ENCODE measurements around the gene PMS1. TPM values are rescaled to one million over a fixed set of nuclear protein-coding genes. Genes with fewer than 3 reads are reported as not detected.

PMS1 gene
- total and polyA plus RNA-seq, 12 donors: 4.1 to 17.3 (median 11.5) TPM

DNA sequence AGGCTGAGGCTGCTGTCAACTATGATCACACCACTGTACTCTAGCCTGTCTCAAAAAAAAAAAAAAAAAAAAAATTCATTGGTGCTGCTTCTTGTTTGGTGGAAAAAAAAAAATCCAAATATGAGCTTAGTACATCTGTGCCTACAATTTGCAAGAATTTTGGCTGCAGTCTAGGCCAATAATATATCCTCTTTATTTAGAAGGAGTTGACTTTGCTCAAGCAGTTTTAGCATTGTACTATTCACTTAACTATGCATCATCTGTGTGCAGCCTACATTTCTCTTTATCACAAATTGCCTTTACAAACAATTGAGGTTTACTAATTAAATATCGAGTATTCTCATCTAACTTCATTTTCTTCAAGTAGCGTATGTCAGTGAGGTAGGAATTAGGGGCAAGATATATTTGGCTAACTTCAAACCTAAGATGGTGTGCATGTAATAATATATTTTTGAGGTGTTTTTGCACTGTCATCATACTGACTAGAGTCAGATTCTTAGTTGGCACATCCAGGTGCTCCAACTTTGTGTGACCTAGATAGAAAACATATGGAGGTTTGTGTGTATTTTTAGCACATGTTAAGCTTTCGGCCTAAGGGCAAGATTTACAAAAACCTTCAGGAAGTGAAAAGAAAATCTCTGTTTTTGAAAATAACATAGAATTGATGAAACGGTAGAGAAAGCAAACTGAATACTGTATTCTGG, 51.8 kb downstream of the PMS1 start:
- Histone ChIP-seq H3K4me3 (no peak overlapping the region), H3K27ac (no peak overlapping the region), H3K27me3 (no peaks in the 10 kb centered on the region), H3K9me3 (no peaks in the 10 kb centered on the region), H3K4me1 (peaks cover 0 to 12% (median 0%) of the 10 kb centered on the region in 9 donors), H3K36me3 (peaks cover 0 to 10% (median 0%) of the 10 kb centered on the region in 9 donors)
- TF ChIP-seq, protein P1, sequence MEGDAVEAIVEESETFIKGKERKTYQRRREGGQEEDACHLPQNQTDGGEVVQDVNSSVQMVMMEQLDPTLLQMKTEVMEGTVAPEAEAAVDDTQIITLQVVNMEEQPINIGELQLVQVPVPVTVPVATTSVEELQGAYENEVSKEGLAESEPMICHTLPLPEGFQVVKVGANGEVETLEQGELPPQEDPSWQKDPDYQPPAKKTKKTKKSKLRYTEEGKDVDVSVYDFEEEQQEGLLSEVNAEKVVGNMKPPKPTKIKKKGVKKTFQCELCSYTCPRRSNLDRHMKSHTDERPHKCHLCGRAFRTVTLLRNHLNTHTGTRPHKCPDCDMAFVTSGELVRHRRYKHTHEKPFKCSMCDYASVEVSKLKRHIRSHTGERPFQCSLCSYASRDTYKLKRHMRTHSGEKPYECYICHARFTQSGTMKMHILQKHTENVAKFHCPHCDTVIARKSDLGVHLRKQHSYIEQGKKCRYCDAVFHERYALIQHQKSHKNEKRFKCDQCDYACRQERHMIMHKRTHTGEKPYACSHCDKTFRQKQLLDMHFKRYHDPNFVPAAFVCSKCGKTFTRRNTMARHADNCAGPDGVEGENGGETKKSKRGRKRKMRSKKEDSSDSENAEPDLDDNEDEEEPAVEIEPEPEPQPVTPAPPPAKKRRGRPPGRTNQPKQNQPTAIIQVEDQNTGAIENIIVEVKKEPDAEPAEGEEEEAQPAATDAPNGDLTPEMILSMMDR (IDR thresholded peaks at IDR 0.05): no peak
- DNase-seq (no peak), ATAC-seq (no peak)
- intact Hi-C loops (cut with DNase I): no loop called here
- 82% methylated on average over 4 of the region's 4 CpGs for WGBS, 2 donors

DNA sequence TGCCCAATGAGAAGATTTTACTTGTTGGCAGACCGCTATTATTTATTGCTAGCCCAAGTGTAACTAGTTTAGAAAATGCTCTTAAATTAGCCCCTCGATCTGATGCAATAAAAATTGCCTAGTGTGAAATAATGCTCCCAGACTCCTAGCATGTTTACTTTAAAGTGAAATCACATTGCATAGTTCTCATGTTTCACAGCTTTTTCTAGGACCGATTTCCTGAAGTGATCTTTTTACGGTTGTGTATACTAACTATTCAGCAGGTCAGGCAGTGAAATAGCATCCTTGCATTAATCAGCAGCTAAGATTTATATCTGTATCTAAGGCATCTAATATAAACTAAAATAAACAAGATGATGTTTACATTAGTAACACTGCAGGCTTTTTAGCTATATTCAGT, 52.4 kb downstream of the PMS1 start:
- Histone ChIP-seq H3K4me3 (no peak overlapping the region), H3K27ac (no peak overlapping the region), H3K4me1 (peaks cover 0 to 12% (median 0%) of the 10 kb centered on the region in 9 donors), H3K36me3 (peaks cover 0 to 10% (median 0%) of the 10 kb centered on the region in 9 donors), H3K9me3 (no peaks in the 10 kb centered on the region), H3K27me3 (no peaks in the 10 kb centered on the region)
- no peak for ATAC-seq
- no peak for DNase-seq
- TF ChIP-seq, protein P1 (IDR thresholded peaks at IDR 0.05): no peak
- 78 to 81% methylated on average over 4 of the region's 4 CpGs for WGBS, 2 donors
- intact Hi-C loops (cut with DNase I): no loop called here

DNA sequence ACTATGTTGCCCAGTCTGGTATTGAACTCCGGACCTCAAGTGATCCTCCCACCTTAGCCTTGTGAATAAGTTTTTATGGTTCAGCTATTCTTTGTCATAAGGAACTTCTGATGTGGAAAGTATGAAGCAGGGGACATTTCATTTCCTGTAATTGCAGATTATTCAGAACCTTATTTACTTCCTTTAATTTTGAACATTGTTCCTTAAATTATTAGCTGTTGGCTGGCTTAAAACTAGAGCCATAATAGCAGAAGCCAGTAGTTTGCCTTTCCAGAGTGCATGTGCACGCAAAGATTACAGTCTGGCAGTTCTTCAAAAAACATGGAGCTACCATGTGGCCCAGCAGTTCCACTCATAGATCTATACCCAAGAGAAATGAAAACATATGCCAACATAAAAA, 53.1 kb downstream of the PMS1 start:
- H3K9me3 ChIP-seq: no peaks in the 10 kb centered on the region
- TF ChIP-seq, protein P1 (IDR thresholded peaks at IDR 0.05): no peak
- intact Hi-C loops (cut with DNase I): no loop called here
- no peak for DNase-seq
- no peak overlapping the region for H3K4me3 ChIP-seq
- 81 to 88% methylated on average over 2 of the region's 2 CpGs for WGBS, 2 donors
- peaks cover 0 to 10% (median 0%) of the 10 kb centered on the region in 9 donors for H3K36me3 ChIP-seq
- H3K4me1 ChIP-seq: peaks cover 0 to 12% (median 0%) of the 10 kb centered on the region in 9 donors
- no peaks in the 10 kb centered on the region for H3K27me3 ChIP-seq
- ATAC-seq: peak in 1 of 8 donors; percentile 14
- no peak overlapping the region for H3K27ac ChIP-seq

DNA sequence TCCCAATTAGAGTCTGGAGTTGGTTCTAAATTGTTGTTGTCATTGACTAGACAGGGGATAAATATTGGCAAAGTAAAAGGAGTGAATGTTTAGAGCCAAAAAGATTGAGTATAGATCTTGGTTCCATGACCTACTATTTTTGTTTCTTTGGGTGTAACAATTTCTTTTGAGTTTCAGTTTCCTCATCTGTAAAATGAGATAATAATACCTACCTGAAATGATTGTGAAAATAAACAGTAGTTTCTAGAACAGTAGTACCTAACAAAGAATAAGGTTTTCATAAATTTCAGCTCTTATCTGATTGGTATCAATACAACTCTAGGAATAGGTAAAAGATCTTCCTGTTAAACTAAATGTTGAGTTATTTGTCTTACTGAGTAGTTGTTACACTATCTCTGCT, 56.8 kb downstream of the PMS1 start:
- DNase-seq (no peak), ATAC-seq (no peak)
- H3K27me3 ChIP-seq: no peaks in the 10 kb centered on the region
- no peak overlapping the region for H3K27ac ChIP-seq
- no peaks in the 10 kb centered on the region for H3K9me3 ChIP-seq
- no peak overlapping the region for H3K4me3 ChIP-seq
- peaks cover 0 to 10% (median 0%) of the 10 kb centered on the region in 9 donors for H3K4me1 ChIP-seq
- TF ChIP-seq, protein P1 (IDR thresholded peaks at IDR 0.05): no peak
- intact Hi-C loops (cut with DNase I): no loop called here
- H3K36me3 ChIP-seq: peaks cover 0 to 26% (median 0%) of the 10 kb centered on the region in 9 donors

All from heart right ventricle (tissue), 16 donors.